ENCODE results near the gene TRIO. TPM values are rescaled to one million over a fixed set of nuclear protein-coding genes. Genes with fewer than 3 reads are reported as not detected.

TRIO gene
- polyA plus RNA-seq, 3 donors: 1.7 to 45.8 (median 2.1) TPM

- no peak overlapping the region for H2AFZ ChIP-seq (ENCODE audit: insufficient read depth, low read depth, low read length, poor library complexity, severe bottlenecking)
- no peaks in the 10 kb centered on the region for H4K20me1 ChIP-seq (ENCODE audit: insufficient read depth, low read length)
- no peak overlapping the region for H3K4me3 Mint-ChIP-seq
- H3K9me3 Mint-ChIP-seq: no peaks in the 10 kb centered on the region
- H3K4me1 Mint-ChIP-seq: peaks cover 33% of the 10 kb centered on the region
- DNase-seq: no peak
- H3K27ac ChIP-seq (ENCODE audit: low read depth in 1 of 2, low read length in 2 of 2): peak overlapping the region; percentile 23 to 98
- TF ChIP-seq CTCF (IDR thresholded peaks at IDR 0.05): no peak
- H3K9ac ChIP-seq (ENCODE audit: insufficient read depth, low read length, poor library complexity, severe bottlenecking): no peak overlapping the region
- 93% methylated on average over 4 of the region's 14 CpGs for WGBS (ENCODE audit: insufficient coverage)
- no peak overlapping the region for H3K4me2 ChIP-seq (replicated peaks; ENCODE audit: extremely low read depth, low read length, poor library complexity, severe bottlenecking)
- H3K27ac Mint-ChIP-seq: peak overlapping the region; percentile 93 to 98 (median 94)
- H3K36me3 Mint-ChIP-seq: peaks cover 57 to 72% of the 10 kb centered on the region in 2 donors
- no peaks in the 10 kb centered on the region for H3K9me3 ChIP-seq (replicated peaks in 1 of 2; ENCODE audit: control insufficient read depth in 1 of 2, insufficient read depth in 1 of 2, low read length in 2 of 2)
- H3K4me1 ChIP-seq (ENCODE audit: control insufficient read depth in 1 of 2, insufficient read depth in 2 of 2, low read length in 2 of 2): peaks cover 34 to 38% of the 10 kb centered on the region in 2 donors
- H3K27me3 ChIP-seq (ENCODE audit: control insufficient read depth in 2 of 2, insufficient read depth in 2 of 2, low read length in 2 of 2): no peaks in the 10 kb centered on the region
- no peaks in the 10 kb centered on the region for H3K79me2 ChIP-seq (ENCODE audit: insufficient read depth, low read length)
- intact Hi-C loops (cut with micrococcal nuclease): loop anchor here (5.0 to 10.0 kb wide), 2 partner anchors 120 to 132 kb away; partner anchors contain the start of gene OTULINL (in 1 of the 2)
- H3K27me3 Mint-ChIP-seq (ENCODE audit: low read depth in 3 of 3): peaks cover 0 to 1% (median 0%) of the 10 kb centered on the region in 3 donors
- no peak overlapping the region for H3K4me3 ChIP-seq (replicated peaks in 1 of 3; ENCODE audit: low read depth in 2 of 3, low read length in 3 of 3)
- peaks cover 38 to 62% of the 10 kb centered on the region in 2 donors for H3K36me3 ChIP-seq (replicated peaks in 1 of 2; ENCODE audit: control insufficient read depth in 1 of 2, insufficient read depth in 2 of 2, low read length in 2 of 2)
Observed at GRCh38 chr5:14462681-14463080, 319.5 kb downstream of the TRIO start.

GRCh38 chr5:14463629-14464028 lies 320.5 kb downstream of the TRIO start:
- Histone ChIP-seq H3K4me3 (replicated peaks in 1 of 3; ENCODE audit: low read depth in 2 of 3, low read length in 3 of 3) (peak overlapping the region in 1 of 3 experiments; percentile 17), H3K79me2 (ENCODE audit: insufficient read depth, low read length) (no peaks in the 10 kb centered on the region), H3K4me2 (replicated peaks; ENCODE audit: extremely low read depth, low read length, poor library complexity, severe bottlenecking) (peak overlapping the region; percentile 15), H4K20me1 (ENCODE audit: insufficient read depth, low read length) (no peaks in the 10 kb centered on the region), H3K36me3 (replicated peaks in 1 of 2; ENCODE audit: control insufficient read depth in 1 of 2, insufficient read depth in 2 of 2, low read length in 2 of 2) (peaks cover 41 to 71% of the 10 kb centered on the region in 2 donors), H3K27me3 (ENCODE audit: control insufficient read depth in 2 of 2, insufficient read depth in 2 of 2, low read length in 2 of 2) (no peaks in the 10 kb centered on the region), H3K27ac (ENCODE audit: low read depth in 1 of 2, low read length in 2 of 2) (peak overlapping the region; percentile 94 to 98), H2AFZ (ENCODE audit: insufficient read depth, low read depth, low read length, poor library complexity, severe bottlenecking) (peak overlapping the region; percentile 49), H3K4me1 (ENCODE audit: control insufficient read depth in 1 of 2, insufficient read depth in 2 of 2, low read length in 2 of 2) (peaks cover 34 to 38% of the 10 kb centered on the region in 2 donors), H3K9me3 (replicated peaks in 1 of 2; ENCODE audit: control insufficient read depth in 1 of 2, insufficient read depth in 1 of 2, low read length in 2 of 2) (no peaks in the 10 kb centered on the region), H3K9ac (ENCODE audit: insufficient read depth, low read length, poor library complexity, severe bottlenecking) (peak overlapping the region; percentile 66)
- peaks cover 33% of the 10 kb centered on the region for H3K4me1 Mint-ChIP-seq
- peaks cover 0 to 1% (median 0%) of the 10 kb centered on the region in 3 donors for H3K27me3 Mint-ChIP-seq (ENCODE audit: low read depth in 3 of 3)
- peak overlapping the region; percentile 93 to 98 (median 94) for H3K27ac Mint-ChIP-seq
- intact Hi-C loops (cut with micrococcal nuclease): loop anchor here (5.0 to 10.0 kb wide), 2 partner anchors 119 to 131 kb away; partner anchors contain the start of gene OTULINL (in 1 of the 2)
- peak; percentile 88 to 90 (median 89) for DNase-seq
- no peak for TF ChIP-seq CTCF (IDR thresholded peaks at IDR 0.05)
- H3K9me3 Mint-ChIP-seq: no peaks in the 10 kb centered on the region
- peak overlapping the region in 1 of 2 donors; percentile 51 for H3K4me3 Mint-ChIP-seq
- peaks cover 61 to 69% of the 10 kb centered on the region in 2 donors for H3K36me3 Mint-ChIP-seq
- WGBS (ENCODE audit: insufficient coverage): no CpG with 5 or more reads among the region's 3 CpGs

Measured in CD14-positive monocyte (primary cell).